HEK293 (cell line): Measurements from ENCODE around the gene OOSP4B.

Source experiments
- CTCF ChIA-PET: fragments of 350-600 bp; formaldehyde crosslinking; extraction: SDS; loops from one replicate; lab custom pipeline; 2021; ENCODE audit warnings: antibody characterized with exemption; lab: Yijun Ruan, JAX
- POLR2A ChIA-PET: fragments of 300-600 bp; formaldehyde crosslinking; extraction: SDS; loops from one replicate; lab custom pipeline; 2020; ENCODE audit warnings: antibody characterized with exemption, inconsistent platforms; lab: Yijun Ruan, JAX
- H3K27ac ChIP-seq: fragments of 200-500 bp; sonication (Bioruptor generic); 2 replicates; pipeline ENCODE4 v1.5.1; 2014; ENCODE audit warnings: low read depth, low read length, control low read depth, inconsistent platforms; ENCODE audit errors: extremely low read depth
- H3K36me3 ChIP-seq, 2 experiments: fragments of 200-500 bp in 1 of 2; sonication (Bioruptor generic) in 1 of 2; 1 replicate in 1 of 2; 2 replicates in 1 of 2; pipeline ENCODE4 v1.5.1; 2014 to 2017; ENCODE audit warnings: inconsistent platforms in 2 of 2, low read length in 2 of 2; ENCODE audit not compliant: control insufficient read depth in 2 of 2, insufficient read depth in 1 of 2
- H3K4me1 ChIP-seq: fragments of 200-500 bp; sonication (Bioruptor generic); 2 replicates; pipeline ENCODE4 v1.5.1; 2014; ENCODE audit warnings: mild to moderate bottlenecking, low read length, inconsistent platforms; ENCODE audit not compliant: control insufficient read depth, insufficient read depth
- H3K4me3 ChIP-seq: 2 replicates; pipeline ENCODE4 v1.5.1; 2011; ENCODE audit warnings: low read depth, mild to moderate bottlenecking, control low read depth, low read length, moderate library complexity
- H3K9me3 ChIP-seq: fragments of 200-500 bp; sonication (Bioruptor generic); 2 replicates; pipeline ENCODE4 v1.5.1; 2014; ENCODE audit warnings: low read depth, low read length, inconsistent platforms; ENCODE audit not compliant: control insufficient read depth, insufficient read depth
- GFI1B ChIP-seq: fragments of 450-650 bp; formaldehyde crosslinking; IDR thresholded peaks from 2 replicates; pipeline ENCODE4 v1.5.1; 2016; ENCODE audit warnings: missing biosample characterization, missing genetic modification characterization
- GLIS1 ChIP-seq: fragments of 450-650 bp; formaldehyde crosslinking; IDR thresholded peaks from 2 replicates; pipeline ENCODE4 v1.5.1; 2016; ENCODE audit warnings: missing biosample characterization, missing genetic modification characterization
- HOXA7 ChIP-seq: sonication (generic); formaldehyde crosslinking; IDR thresholded peaks from 2 replicates; pipeline ENCODE4 v1.8.1; 2022; ENCODE audit warnings: missing genetic modification reagents, borderline replicate concordance
- SP7 ChIP-seq: fragments of 450-650 bp; formaldehyde crosslinking; IDR thresholded peaks from 2 replicates; pipeline ENCODE4 v1.5.1; 2016; ENCODE audit warnings: missing biosample characterization, missing genetic modification characterization
- WT1 ChIP-seq: fragments of 450-650 bp; formaldehyde crosslinking; IDR thresholded peaks from 2 replicates; pipeline ENCODE4 v1.5.1; 2016; ENCODE audit warnings: missing biosample characterization, missing genetic modification characterization
- YY2 ChIP-seq: fragments of 450-650 bp; formaldehyde crosslinking; IDR thresholded peaks from 2 replicates; pipeline ENCODE4 v1.5.1; 2016; ENCODE audit warnings: missing biosample characterization, missing genetic modification characterization
- ZNF133 ChIP-seq: fragments of 450-650 bp; formaldehyde crosslinking; IDR thresholded peaks from 2 replicates; pipeline ENCODE4 v1.5.1; 2016; ENCODE audit warnings: missing biosample characterization, missing genetic modification characterization
- ZNF138 ChIP-seq: fragments of 450-650 bp; formaldehyde crosslinking; IDR thresholded peaks from 2 replicates; pipeline ENCODE4 v1.5.1; 2016; ENCODE audit warnings: missing biosample characterization, missing genetic modification characterization, borderline replicate concordance
- ZNF248 ChIP-seq: fragments of 450-650 bp; formaldehyde crosslinking; IDR thresholded peaks from 2 replicates; pipeline ENCODE4 v1.5.1; 2017; ENCODE audit warnings: missing biosample characterization, missing genetic modification characterization
- ZNF266 ChIP-seq: fragments of 450-650 bp; formaldehyde crosslinking; IDR thresholded peaks from 2 replicates; pipeline ENCODE4 v1.5.1; 2016; ENCODE audit warnings: missing biosample characterization, missing genetic modification characterization, low read depth
- ZNF404 ChIP-seq: fragments of 450-650 bp; formaldehyde crosslinking; IDR thresholded peaks from 2 replicates; pipeline ENCODE4 v1.5.1; 2017; ENCODE audit warnings: missing biosample characterization, missing genetic modification characterization
- ZNF423 ChIP-seq: fragments of 450-650 bp; formaldehyde crosslinking; IDR thresholded peaks from 2 replicates; pipeline ENCODE4 v1.5.1; 2016; ENCODE audit warnings: missing biosample characterization, missing genetic modification characterization
- ZNF548 ChIP-seq: fragments of 450-650 bp; formaldehyde crosslinking; IDR thresholded peaks from 2 replicates; pipeline ENCODE4 v1.5.1; 2016; ENCODE audit warnings: missing biosample characterization, missing genetic modification characterization
- ZNF561 ChIP-seq: fragments of 450-650 bp; IDR thresholded peaks from 2 replicates; pipeline ENCODE4 v1.5.1; 2018; ENCODE audit warnings: missing biosample characterization, missing genetic modification characterization, borderline replicate concordance
- ZNF585B ChIP-seq: fragments of 450-650 bp; formaldehyde crosslinking; IDR thresholded peaks from 2 replicates; pipeline ENCODE4 v1.5.1; 2016; ENCODE audit warnings: missing biosample characterization, missing genetic modification characterization
- ZNF596 ChIP-seq: fragments of 450-650 bp; IDR thresholded peaks from 2 replicates; pipeline ENCODE4 v1.5.0; 2018; ENCODE audit warnings: missing biosample characterization, mild to moderate bottlenecking, missing genetic modification characterization, moderate library complexity
- ZNF623 ChIP-seq: fragments of 450-650 bp; formaldehyde crosslinking; IDR thresholded peaks from 2 replicates; pipeline ENCODE4 v1.5.1; 2016; ENCODE audit warnings: missing biosample characterization, missing genetic modification characterization
- ZNF626 ChIP-seq: fragments of 450-650 bp; sonication (Bioruptor Pico); formaldehyde crosslinking; IDR thresholded peaks from 2 replicates; pipeline ENCODE4 v1.5.1; 2018; ENCODE audit warnings: missing biosample characterization, missing genetic modification characterization, inconsistent platforms
- ZNF701 ChIP-seq: fragments of 450-650 bp; formaldehyde crosslinking; IDR thresholded peaks from 2 replicates; pipeline ENCODE4 v1.5.1; 2016; ENCODE audit warnings: missing biosample characterization, missing genetic modification characterization
- ZNF707 ChIP-seq: fragments of 450-650 bp; formaldehyde crosslinking; IDR thresholded peaks from 2 replicates; pipeline ENCODE4 v1.5.1; 2016; ENCODE audit warnings: missing biosample characterization, missing genetic modification characterization
- ZNF785 ChIP-seq: fragments of 450-650 bp; formaldehyde crosslinking; IDR thresholded peaks from 2 replicates; pipeline ENCODE4 v1.5.1; 2016; ENCODE audit warnings: missing biosample characterization, missing genetic modification characterization
- TF ChIP-seq, protein P1 (sequence below): fragments of 450-650 bp; formaldehyde crosslinking; IDR thresholded peaks from 2 replicates; pipeline ENCODE4 v1.5.1; 2016; ENCODE audit warnings: missing biosample characterization, missing genetic modification characterization
- TF ChIP-seq, protein P2 (sequence below): fragments of 450-650 bp; formaldehyde crosslinking; IDR thresholded peaks from 2 replicates; pipeline ENCODE4 v1.5.1; 2016; ENCODE audit warnings: missing biosample characterization, missing genetic modification characterization
- TF ChIP-seq, protein P3 (sequence below): fragments of 450-650 bp; formaldehyde crosslinking; IDR thresholded peaks from 2 replicates; pipeline ENCODE4 v1.5.1; 2016; ENCODE audit warnings: missing biosample characterization, missing genetic modification characterization
- TF ChIP-seq, protein P4 (sequence below): fragments of 450-650 bp; formaldehyde crosslinking; IDR thresholded peaks from 2 replicates; pipeline ENCODE4 v1.5.0; 2017; ENCODE audit warnings: missing biosample characterization, missing genetic modification characterization, borderline replicate concordance

OOSP4B gene

DNA sequence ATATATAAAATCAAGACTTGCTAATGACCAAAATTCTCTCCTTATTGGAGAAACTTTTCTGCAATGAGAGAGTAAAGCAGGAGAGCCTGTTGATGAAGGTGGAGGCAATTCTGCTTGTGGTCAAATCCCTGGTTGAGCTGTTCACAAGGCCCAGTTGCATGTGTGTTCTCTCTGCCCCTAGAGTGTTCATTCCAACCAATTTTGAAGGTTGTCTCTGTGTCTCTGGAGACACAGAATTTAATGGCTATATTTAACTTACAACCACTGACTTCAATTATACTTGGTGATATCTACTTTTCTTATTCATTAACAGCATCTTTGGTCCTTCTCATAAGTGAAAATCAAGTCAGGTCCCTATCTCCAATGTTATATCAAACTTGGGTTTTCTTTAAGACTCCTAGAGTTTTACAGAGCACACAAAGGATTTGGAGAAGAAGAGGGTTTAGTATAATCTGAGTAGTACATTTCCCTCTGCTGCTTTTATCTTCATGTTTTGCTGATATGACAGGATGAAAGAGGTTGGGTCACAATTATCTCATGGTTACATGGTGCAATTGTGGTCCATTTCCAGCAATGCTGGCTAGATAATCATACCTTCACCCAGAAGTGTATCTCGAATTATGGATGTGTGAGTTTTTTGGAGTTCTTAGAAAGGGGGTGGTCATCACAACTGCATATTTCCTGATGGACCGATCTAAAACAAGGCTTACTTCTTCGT lies 49.1 kb upstream of the OOSP4B start (continued):
- no peak for TF ChIP-seq ZNF548 (tag by site-specific recombination)
- TF ChIP-seq, all 188 proteins: peak for 0

DNA sequence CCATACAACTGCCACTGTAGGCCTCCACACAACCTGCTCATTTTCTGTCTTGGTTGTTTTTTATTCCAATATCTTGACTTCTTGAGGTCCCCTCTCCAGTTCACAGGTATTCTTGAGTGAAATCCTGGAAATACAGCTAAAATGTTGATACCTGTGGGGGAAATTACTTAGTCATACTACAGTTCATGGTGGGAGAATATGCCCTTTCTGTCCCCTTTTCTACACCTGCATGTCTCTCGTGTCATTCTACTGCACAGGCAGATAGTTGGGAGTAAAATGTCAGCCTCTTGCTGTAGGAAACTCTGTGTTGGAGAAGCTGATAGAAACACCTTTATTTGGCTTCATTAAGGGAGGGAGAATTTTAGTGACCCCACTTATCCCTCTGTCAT lies 48.6 kb upstream of the OOSP4B start:
- H3K9me3 ChIP-seq: no peaks in the 10 kb centered on the region
- H3K4me1 ChIP-seq: no peaks in the 10 kb centered on the region
- H3K4me3 ChIP-seq: no peak overlapping the region
- no peak for TF ChIP-seq GFI1B
- no peak for TF ChIP-seq YY2 (tag by site-specific recombination)
- no peak for TF ChIP-seq ZNF785 (tag by site-specific recombination)
- TF ChIP-seq ZNF266 (tag by site-specific recombination): no peak
- no peak for TF ChIP-seq ZNF133 (tag by site-specific recombination)
- no peak for TF ChIP-seq ZNF561 (tag by site-specific recombination)
- POLR2A ChIA-PET: no interaction called here
- CTCF ChIA-PET: no interaction called here
- no peak overlapping the region for H3K27ac ChIP-seq
- no peaks in the 10 kb centered on the region for H3K36me3 ChIP-seq

DNA sequence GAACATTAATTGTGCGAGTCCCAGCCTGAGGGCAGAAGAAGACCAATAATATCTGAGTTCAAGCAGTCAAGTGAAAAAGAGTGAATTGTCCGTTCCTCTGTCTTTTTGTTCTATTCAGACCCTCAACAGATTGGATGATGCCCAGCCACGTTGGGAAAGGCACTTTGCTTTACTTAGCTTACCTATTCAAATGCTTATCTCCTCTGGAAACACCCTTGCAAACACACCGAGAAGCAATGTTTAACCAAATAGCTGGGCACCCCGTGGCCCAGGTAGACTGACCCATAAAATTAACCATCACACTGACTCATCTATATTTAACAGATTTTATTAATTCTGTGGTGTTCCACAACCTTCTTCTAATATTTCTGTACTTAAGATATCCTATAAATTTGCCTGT lies 43.9 kb upstream of the OOSP4B start:
- Histone ChIP-seq H3K4me1 (no peaks in the 10 kb centered on the region), H3K36me3 (no peaks in the 10 kb centered on the region), H3K9me3 (no peaks in the 10 kb centered on the region), H3K27ac (no peak overlapping the region), H3K4me3 (no peak overlapping the region)
- ChIA-PET POLR2A (no interaction called here), CTCF (no interaction called here)
- TF ChIP-seq ZNF707 (tag by site-specific recombination) (no peak), ZNF701 (tag by site-specific recombination) (no peak), ZNF623 (tag by site-specific recombination) (no peak), HOXA7 (CRISPR knock-in tag) (no peak), WT1 (no peak), ZNF626 (tag by site-specific recombination) (no peak), ZNF138 (tag by site-specific recombination) (no peak), ZNF404 (no peak), ZNF596 (no peak), ZNF248 (tag by site-specific recombination) (no peak), GLIS1 (no peak), ZNF423 (no peak), ZNF585B (tag by site-specific recombination) (no peak), YY2 (tag by site-specific recombination) (no peak), SP7 (tag by site-specific recombination) (no peak)
- TF ChIP-seq, protein P1, sequence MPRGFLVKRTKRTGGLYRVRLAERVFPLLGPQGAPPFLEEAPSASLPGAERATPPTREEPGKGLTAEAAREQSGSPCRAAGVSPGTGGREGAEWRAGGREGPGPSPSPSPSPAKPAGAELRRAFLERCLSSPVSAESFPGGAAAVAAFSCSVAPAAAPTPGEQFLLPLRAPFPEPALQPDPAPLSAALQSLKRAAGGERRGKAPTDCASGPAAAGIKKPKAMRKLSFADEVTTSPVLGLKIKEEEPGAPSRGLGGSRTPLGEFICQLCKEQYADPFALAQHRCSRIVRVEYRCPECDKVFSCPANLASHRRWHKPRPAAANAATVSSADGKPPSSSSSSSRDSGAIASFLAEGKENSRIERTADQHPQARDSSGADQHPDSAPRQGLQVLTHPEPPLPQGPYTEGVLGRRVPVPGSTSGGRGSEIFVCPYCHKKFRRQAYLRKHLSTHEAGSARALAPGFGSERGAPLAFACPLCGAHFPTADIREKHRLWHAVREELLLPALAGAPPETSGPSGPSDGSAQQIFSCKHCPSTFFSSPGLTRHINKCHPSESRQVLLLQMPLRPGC: no peak
- TF ChIP-seq, protein P2, sequence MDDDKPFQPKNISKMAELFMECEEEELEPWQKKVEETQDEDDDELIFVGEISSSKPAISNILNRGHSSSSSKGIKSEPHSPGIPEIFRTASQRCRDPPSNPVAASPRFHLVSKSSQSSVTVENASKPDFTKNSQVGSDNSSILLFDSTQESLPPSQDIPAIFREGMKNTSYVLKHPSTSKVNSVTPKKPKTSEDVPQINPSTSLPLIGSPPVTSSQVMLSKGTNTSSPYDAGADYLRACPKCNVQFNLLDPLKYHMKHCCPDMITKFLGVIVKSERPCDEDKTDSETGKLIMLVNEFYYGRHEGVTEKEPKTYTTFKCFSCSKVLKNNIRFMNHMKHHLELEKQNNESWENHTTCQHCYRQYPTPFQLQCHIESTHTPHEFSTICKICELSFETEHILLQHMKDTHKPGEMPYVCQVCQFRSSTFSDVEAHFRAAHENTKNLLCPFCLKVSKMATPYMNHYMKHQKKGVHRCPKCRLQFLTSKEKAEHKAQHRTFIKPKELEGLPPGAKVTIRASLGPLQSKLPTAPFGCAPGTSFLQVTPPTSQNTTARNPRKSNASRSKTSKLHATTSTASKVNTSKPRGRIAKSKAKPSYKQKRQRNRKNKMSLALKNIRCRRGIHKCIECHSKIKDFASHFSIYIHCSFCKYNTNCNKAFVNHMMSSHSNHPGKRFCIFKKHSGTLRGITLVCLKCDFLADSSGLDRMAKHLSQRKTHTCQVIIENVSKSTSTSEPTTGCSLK (tag by site-specific recombination): no peak
- TF ChIP-seq, protein P3, sequence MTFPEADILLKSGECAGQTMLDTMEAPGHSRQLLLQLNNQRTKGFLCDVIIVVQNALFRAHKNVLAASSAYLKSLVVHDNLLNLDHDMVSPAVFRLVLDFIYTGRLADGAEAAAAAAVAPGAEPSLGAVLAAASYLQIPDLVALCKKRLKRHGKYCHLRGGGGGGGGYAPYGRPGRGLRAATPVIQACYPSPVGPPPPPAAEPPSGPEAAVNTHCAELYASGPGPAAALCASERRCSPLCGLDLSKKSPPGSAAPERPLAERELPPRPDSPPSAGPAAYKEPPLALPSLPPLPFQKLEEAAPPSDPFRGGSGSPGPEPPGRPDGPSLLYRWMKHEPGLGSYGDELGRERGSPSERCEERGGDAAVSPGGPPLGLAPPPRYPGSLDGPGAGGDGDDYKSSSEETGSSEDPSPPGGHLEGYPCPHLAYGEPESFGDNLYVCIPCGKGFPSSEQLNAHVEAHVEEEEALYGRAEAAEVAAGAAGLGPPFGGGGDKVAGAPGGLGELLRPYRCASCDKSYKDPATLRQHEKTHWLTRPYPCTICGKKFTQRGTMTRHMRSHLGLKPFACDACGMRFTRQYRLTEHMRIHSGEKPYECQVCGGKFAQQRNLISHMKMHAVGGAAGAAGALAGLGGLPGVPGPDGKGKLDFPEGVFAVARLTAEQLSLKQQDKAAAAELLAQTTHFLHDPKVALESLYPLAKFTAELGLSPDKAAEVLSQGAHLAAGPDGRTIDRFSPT (tag by site-specific recombination): no peak
- TF ChIP-seq, protein P4, sequence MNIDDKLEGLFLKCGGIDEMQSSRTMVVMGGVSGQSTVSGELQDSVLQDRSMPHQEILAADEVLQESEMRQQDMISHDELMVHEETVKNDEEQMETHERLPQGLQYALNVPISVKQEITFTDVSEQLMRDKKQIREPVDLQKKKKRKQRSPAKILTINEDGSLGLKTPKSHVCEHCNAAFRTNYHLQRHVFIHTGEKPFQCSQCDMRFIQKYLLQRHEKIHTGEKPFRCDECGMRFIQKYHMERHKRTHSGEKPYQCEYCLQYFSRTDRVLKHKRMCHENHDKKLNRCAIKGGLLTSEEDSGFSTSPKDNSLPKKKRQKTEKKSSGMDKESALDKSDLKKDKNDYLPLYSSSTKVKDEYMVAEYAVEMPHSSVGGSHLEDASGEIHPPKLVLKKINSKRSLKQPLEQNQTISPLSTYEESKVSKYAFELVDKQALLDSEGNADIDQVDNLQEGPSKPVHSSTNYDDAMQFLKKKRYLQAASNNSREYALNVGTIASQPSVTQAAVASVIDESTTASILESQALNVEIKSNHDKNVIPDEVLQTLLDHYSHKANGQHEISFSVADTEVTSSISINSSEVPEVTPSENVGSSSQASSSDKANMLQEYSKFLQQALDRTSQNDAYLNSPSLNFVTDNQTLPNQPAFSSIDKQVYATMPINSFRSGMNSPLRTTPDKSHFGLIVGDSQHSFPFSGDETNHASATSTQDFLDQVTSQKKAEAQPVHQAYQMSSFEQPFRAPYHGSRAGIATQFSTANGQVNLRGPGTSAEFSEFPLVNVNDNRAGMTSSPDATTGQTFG (tag by site-specific recombination): no peak
